ENCODE data around the gene DPYSL5.
"Not testable (repeated sequence)": the region's sequence is repeated elsewhere in the genome, so short reads cannot be mapped to it uniquely, and the experiment has no call there.

Gene DPYSL5

GRCh38 chr2:26847655-26848335, at the start of gene DPYSL5:
DPYSL5 (plus strand) TSS chr2:26848132; CDS start chr2:26898500, 50,368 bp downstream.
- peak; percentile 90 to 94 for DNase-seq

- DNase-seq, result no peak
These were observed 46.6 kb upstream of the DPYSL5 start for GRCh38 chr2:26801328-26801727.

- no peak for DNase-seq
These were observed 46.1 kb upstream of the DPYSL5 start for GRCh38 chr2:26801796-26802195.

- no peak for DNase-seq
These were observed 42.7 kb upstream of the DPYSL5 start for GRCh38 chr2:26805241-26805676.

- DNase-seq, result no peak
These were observed 40.0 kb upstream of the DPYSL5 start for GRCh38 chr2:26807788-26808460.

- DNase-seq, result no peak
These were observed 38.7 kb upstream of the DPYSL5 start for GRCh38 chr2:26809211-26809610.

- no peak for DNase-seq
These were observed 37.9 kb upstream of the DPYSL5 start for GRCh38 chr2:26809876-26810577.

- DNase-seq, result no peak
These were observed 36.7 kb upstream of the DPYSL5 start for GRCh38 chr2:26811261-26811660.

- DNase-seq, result no peak
These were observed 35.9 kb upstream of the DPYSL5 start for GRCh38 chr2:26811791-26812694.

GRCh38 chr2:26812731-26813130, 35.2 kb upstream of the DPYSL5 start:
- no peak for DNase-seq

- not testable (repeated sequence) for DNase-seq
These were observed 33.7 kb upstream of the DPYSL5 start for GRCh38 chr2:26814072-26814765.

GRCh38 chr2:26816893-26817292, 31.0 kb upstream of the DPYSL5 start:
- DNase-seq, result peak in 1 of 2 experiments; percentile 8

- no peak for DNase-seq
These were observed 29.7 kb upstream of the DPYSL5 start for GRCh38 chr2:26818255-26818654.

- DNase-seq, result no peak
These were observed 29.0 kb upstream of the DPYSL5 start for GRCh38 chr2:26818972-26819371.

GRCh38 chr2:26820932-26821331, 27.0 kb upstream of the DPYSL5 start:
- no peak for DNase-seq

- DNase-seq, result no peak
These were observed 25.1 kb upstream of the DPYSL5 start for GRCh38 chr2:26822877-26823276.

- no peak for DNase-seq
These were observed 9.6 kb upstream of the DPYSL5 start for GRCh38 chr2:26838121-26838906.

- peak in 1 of 2 experiments; percentile 11 for DNase-seq
These were observed 6.9 kb upstream of the DPYSL5 start for GRCh38 chr2:26840937-26841610.

- DNase-seq, result no peak
These were observed 4.9 kb upstream of the DPYSL5 start for GRCh38 chr2:26843041-26843440.

- DNase-seq, result no peak
These were observed 2.9 kb upstream of the DPYSL5 start for GRCh38 chr2:26845021-26845420.
